ELR (cell line): ENCODE results near the gene RTEL1.

Experiments
- DNase-seq: peaks from one replicate; pipeline ENCODE4 v3.0.0-alpha.2; 2015; ENCODE audit warnings: low read depth

The RTEL1 gene

GRCh38 chr20:63739130-63740069 is 81.3 kb downstream of the RTEL1 start, which contains the start of gene SLC2A4RG:
Gene SLC2A4RG, plus strand, starts transcription at chr20:63739776. Its CDS starts 137 bp downstream, at chr20:63739913.
- DNase-seq = peak; percentile 87

GRCh38 chr20:63740070-63740626 is 82.0 kb downstream of the RTEL1 start:
- peak; percentile 52 for DNase-seq

- DNase-seq = peak; percentile 89
Observed at GRCh38 chr20:63740627-63741353, 82.7 kb downstream of the RTEL1 start.

GRCh38 chr20:63741354-63741675 is 83.2 kb downstream of the RTEL1 start:
- no peak for DNase-seq

- no peak for DNase-seq
Observed at GRCh38 chr20:63741676-63742380, 83.7 kb downstream of the RTEL1 start.

- DNase-seq = no peak
Observed at GRCh38 chr20:63742381-63743024, 84.4 kb downstream of the RTEL1 start.

GRCh38 chr20:63743210-63743970 is 85.3 kb downstream of the RTEL1 start:
- no peak for DNase-seq

- no peak for DNase-seq
Observed at GRCh38 chr20:63744158-63744557, 86.0 kb downstream of the RTEL1 start.

GRCh38 chr20:63744574-63745423 is 86.7 kb downstream of the RTEL1 start:
- DNase-seq = no peak

- DNase-seq = no peak
Observed at GRCh38 chr20:63745424-63745805, 87.3 kb downstream of the RTEL1 start.
